GM12878 (cell line): Measurements from ENCODE around the gene LENG1. TPM values are rescaled to one million over a fixed set of nuclear protein-coding genes. Genes with fewer than 3 reads are reported as not detected.
A peak's percentile ranks its signal among the peaks of the same experiment; 100 is the strongest.

Experiments used
- BHLHE40 ChIP-seq, 2 experiments: fragments of 450-650 bp in 1 of 2; IDR thresholded peaks; 2 replicates each; pipeline ENCODE4 v1.6.1; 2011 to 2017; ENCODE audit warnings: low read depth in 2 of 2, borderline replicate concordance in 1 of 2, improper control_type of control experiment in 1 of 2, low read length in 1 of 2, mild to moderate bottlenecking in 1 of 2
- EGR1 ChIP-seq, 2 experiments: IDR thresholded peaks; 1 replicate in 1 of 2; 2 replicates in 1 of 2; pipeline ENCODE4 v1.6.1; 2011 to 2012; ENCODE audit warnings: low read depth in 2 of 2, low read length in 2 of 2, borderline replicate concordance in 1 of 2, mild to moderate bottlenecking in 1 of 2, moderate library complexity in 1 of 2
- KDM1A ChIP-seq: fragments of 200-600 bp; sonication (generic); IDR thresholded peaks from 2 replicates; pipeline ENCODE4 v1.6.1; 2016; ENCODE audit warnings: borderline replicate concordance
- NFXL1 ChIP-seq: fragments of 450-650 bp; IDR thresholded peaks from 2 replicates; pipeline ENCODE4 v1.6.1; 2017; ENCODE audit warnings: antibody characterized with exemption, mild to moderate bottlenecking, borderline replicate concordance
- POLR2AphosphoS5 ChIP-seq: IDR thresholded peaks from 2 replicates; pipeline ENCODE4 v1.6.1; 2011; ENCODE audit warnings: mild to moderate bottlenecking, low read length, inconsistent platforms
- RAD21 ChIP-seq: IDR thresholded peaks from 2 replicates; pipeline ENCODE4 v1.6.1; 2011; ENCODE audit warnings: mild to moderate bottlenecking, low read depth, low read length, moderate library complexity; ENCODE audit not compliant: insufficient read depth
- RAD51 ChIP-seq: fragments of 450-650 bp; IDR thresholded peaks from 2 replicates; pipeline ENCODE4 v1.6.1; 2016; ENCODE audit warnings: moderate library complexity, mild to moderate bottlenecking, inconsistent platforms
- RCOR1 ChIP-seq: conservative IDR thresholded peaks from 2 replicates; pipeline ENCODE4 v1.6.1; 2012; ENCODE audit warnings: low read depth, low read length, improper control_type of control experiment
- SPI1 ChIP-seq: IDR thresholded peaks from 2 replicates; pipeline ENCODE4 v1.6.1; 2011; ENCODE audit warnings: low read depth, mild to moderate bottlenecking, low read length, moderate library complexity, borderline replicate concordance; ENCODE audit not compliant: insufficient read depth
- STAT3 ChIP-seq: IDR thresholded peaks from 2 replicates; pipeline ENCODE4 v1.6.1; 2011; ENCODE audit warnings: low read depth, low read length, improper control_type of control experiment
- TAF1 ChIP-seq: IDR thresholded peaks from 2 replicates; pipeline ENCODE4 v1.6.1; 2011; ENCODE audit warnings: mild to moderate bottlenecking, low read depth, low read length, borderline replicate concordance
- ZNF274 ChIP-seq: IDR thresholded peaks from one replicate; pipeline ENCODE4 v1.8.0; 2011; ENCODE audit not compliant: insufficient read length, insufficient read depth
- polyA plus RNA-seq, 11 experiments: library from polyadenylated mRNA; depleted of rRNA in 4 of 11; unstranded in 6 of 11; stranded (reverse) in 5 of 11; fragments of >200 nt; fragmentation: Nextera tagmentation in 4 of 11; fragmentation: Illumina TruSeq in 1 of 11; extraction: Ambion mirVana in 4 of 11; extraction: Trizol in 1 of 11; gene quantifications; 1 replicate in 1 of 11; 2 replicates in 10 of 11; pipeline versions ENCODE4 v1.2.1 to v1.2.3, GENCODE V29; 2011 to 2016; ENCODE audit warnings: inconsistent platforms in 2 of 11, missing spikeins in 2 of 11, low read depth in 1 of 11
- total RNA-seq, 4 experiments: library from RNA; depleted of rRNA in 3 of 4; stranded (reverse); fragments of >200 nt in 3 of 4; fragmentation: Illumina TruSeq in 1 of 4; extraction: Trizol in 1 of 4; gene quantifications; 2 replicates each; pipeline versions ENCODE4 v1.2.1 to v1.2.3, GENCODE V29; 2013 to 2021
- TF ChIP-seq, protein P1 (sequence below): IDR thresholded peaks from 2 replicates; pipeline ENCODE4 v1.6.1; 2012; ENCODE audit warnings: low read length, inconsistent platforms
- TF ChIP-seq, protein P2 (sequence below): fragments of 450-650 bp; IDR thresholded peaks from 2 replicates; pipeline ENCODE4 v1.6.1; 2018; ENCODE audit warnings: mild to moderate bottlenecking, low read depth, moderate library complexity; ENCODE audit not compliant: partially characterized antibody

Gene LENG1
- total and polyA plus RNA-seq, 10 of the 15 experiments (the other 5 are each of a cell fraction or from before 2014, with no cell fraction given) = 0.21 to 10.8 (median 5.8) TPM

DNA sequence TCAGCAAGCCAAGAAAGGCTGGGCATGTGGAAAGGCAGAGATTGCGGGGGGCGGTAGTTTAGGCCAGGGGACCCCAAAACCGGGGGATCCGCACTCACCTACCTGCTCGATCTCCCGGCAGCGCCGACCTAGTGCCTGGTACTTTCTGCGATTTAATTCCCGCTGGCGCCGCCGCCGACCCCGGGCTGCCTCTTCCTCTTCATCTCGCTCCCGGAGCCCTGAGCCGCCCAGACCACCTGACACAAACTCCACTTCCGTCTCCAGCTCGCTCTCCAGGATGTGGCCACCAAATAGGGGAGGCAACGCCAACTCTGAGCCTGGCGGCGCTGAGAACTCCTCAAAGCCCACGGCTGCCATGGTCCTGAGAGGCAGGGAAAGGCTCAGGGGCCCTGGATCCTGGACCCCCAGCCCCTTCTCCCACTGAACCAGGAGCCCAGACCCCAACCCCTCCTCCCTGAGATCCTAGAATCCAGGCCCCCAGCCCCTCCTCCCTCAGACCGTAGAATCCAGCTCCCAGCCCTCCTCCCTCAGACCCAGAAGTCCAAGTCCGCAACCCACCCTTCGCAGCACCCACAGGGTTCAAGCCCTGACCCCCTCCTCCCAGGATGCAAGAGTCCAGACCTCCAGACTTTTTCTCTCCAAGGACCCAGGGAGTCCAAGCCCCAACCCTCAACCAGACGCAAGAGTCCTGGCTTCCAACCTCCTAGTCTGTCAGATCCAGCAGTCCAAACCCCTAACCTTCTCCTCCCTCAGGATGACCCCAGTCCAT lies 45.0 kb downstream of the LENG1 start (continued):
- no peak for TF ChIP-seq NFXL1
- TF ChIP-seq, protein P1, sequence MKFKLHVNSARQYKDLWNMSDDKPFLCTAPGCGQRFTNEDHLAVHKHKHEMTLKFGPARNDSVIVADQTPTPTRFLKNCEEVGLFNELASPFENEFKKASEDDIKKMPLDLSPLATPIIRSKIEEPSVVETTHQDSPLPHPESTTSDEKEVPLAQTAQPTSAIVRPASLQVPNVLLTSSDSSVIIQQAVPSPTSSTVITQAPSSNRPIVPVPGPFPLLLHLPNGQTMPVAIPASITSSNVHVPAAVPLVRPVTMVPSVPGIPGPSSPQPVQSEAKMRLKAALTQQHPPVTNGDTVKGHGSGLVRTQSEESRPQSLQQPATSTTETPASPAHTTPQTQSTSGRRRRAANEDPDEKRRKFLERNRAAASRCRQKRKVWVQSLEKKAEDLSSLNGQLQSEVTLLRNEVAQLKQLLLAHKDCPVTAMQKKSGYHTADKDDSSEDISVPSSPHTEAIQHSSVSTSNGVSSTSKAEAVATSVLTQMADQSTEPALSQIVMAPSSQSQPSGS = no peak
- TF ChIP-seq RAD51 = peak; percentile 71
- TF ChIP-seq, protein P2, sequence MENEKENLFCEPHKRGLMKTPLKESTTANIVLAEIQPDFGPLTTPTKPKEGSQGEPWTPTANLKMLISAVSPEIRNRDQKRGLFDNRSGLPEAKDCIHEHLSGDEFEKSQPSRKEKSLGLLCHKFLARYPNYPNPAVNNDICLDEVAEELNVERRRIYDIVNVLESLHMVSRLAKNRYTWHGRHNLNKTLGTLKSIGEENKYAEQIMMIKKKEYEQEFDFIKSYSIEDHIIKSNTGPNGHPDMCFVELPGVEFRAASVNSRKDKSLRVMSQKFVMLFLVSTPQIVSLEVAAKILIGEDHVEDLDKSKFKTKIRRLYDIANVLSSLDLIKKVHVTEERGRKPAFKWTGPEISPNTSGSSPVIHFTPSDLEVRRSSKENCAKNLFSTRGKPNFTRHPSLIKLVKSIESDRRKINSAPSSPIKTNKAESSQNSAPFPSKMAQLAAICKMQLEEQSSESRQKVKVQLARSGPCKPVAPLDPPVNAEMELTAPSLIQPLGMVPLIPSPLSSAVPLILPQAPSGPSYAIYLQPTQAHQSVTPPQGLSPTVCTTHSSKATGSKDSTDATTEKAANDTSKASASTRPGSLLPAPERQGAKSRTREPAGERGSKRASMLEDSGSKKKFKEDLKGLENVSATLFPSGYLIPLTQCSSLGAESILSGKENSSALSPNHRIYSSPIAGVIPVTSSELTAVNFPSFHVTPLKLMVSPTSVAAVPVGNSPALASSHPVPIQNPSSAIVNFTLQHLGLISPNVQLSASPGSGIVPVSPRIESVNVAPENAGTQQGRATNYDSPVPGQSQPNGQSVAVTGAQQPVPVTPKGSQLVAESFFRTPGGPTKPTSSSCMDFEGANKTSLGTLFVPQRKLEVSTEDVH = no peak
- TF ChIP-seq POLR2AphosphoS5 = peak; percentile 46; the same call in 1 of the 2 replicates
- TF ChIP-seq TAF1 = peak; percentile 50; the same call in 1 of the 2 replicates
- TF ChIP-seq ZNF274 = no peak
- no peak for TF ChIP-seq STAT3
- TF ChIP-seq EGR1 (IDR thresholded peaks at IDR 0.05; ENCODE audit: borderline replicate concordance in 1 of 2, low read depth in 2 of 2, low read length in 2 of 2) = no peak
- no peak for TF ChIP-seq KDM1A
- no peak for TF ChIP-seq RCOR1
- TF ChIP-seq RAD21 = no peak
- no peak for TF ChIP-seq BHLHE40 (IDR thresholded peaks at IDR 0.05; ENCODE audit: borderline replicate concordance in 1 of 2, low read depth in 2 of 2, low read length in 1 of 2)
- peak; percentile 39; the same call in 1 of the 2 replicates for TF ChIP-seq SPI1
